DMS53 (cell line): ENCODE measurements around the gene ATP5PB.

Experiments used
- DNase-seq: peaks from one replicate; lab custom pipeline; 2025; lab: John Stamatoyannopoulos, UW

Gene ATP5PB, protein sequence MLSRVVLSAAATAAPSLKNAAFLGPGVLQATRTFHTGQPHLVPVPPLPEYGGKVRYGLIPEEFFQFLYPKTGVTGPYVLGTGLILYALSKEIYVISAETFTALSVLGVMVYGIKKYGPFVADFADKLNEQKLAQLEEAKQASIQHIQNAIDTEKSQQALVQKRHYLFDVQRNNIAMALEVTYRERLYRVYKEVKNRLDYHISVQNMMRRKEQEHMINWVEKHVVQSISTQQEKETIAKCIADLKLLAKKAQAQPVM

DNA sequence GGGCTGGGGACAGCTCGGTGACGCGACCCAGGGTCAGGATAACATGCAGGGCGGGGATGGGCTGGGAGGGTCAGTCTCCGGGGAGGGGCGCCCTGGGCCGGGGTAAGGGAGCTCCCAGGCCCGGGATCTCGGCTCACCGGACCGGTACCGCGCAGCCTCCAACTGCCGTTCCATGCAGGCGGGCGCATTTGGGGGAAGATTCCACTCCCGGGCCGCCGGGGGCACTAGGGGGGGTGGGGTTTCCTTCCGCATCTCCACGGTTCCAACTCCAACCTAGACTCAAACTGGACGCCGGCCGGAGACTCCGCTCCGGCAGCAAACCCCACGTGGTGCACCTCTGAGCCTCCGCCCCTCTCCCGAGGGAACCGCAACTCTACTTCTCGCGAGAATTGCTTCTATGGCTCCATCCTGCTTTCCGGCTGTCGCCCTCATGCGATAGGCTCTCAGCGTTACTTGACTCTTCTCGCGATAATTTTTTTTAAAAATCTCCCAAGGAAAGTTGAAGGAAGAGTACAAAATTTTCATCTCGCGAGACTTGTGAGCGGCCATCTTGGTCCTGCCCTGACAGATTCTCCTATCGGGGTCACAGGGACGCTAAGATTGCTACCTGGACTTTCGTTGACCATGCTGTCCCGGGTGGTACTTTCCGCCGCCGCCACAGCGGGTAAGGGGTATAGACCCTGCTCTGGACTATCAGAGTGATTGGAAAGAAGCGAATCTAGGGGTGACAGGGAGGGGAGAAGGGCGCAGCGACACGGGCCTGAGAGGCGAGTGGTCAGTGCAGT lies at the start of gene ATP5PB, which contains the start of gene WDR77:
Gene ATP5PB, plus strand, starts transcription at position 547 of the 785 bp plus-strand sequence. Its CDS starts 78 bp downstream, at position 625.
Gene WDR77, minus strand, starts transcription at position 339 of the 785 bp plus-strand sequence. Its CDS starts 87 bp downstream, at position 252.
- peak; percentile 100 for DNase-seq

DNA sequence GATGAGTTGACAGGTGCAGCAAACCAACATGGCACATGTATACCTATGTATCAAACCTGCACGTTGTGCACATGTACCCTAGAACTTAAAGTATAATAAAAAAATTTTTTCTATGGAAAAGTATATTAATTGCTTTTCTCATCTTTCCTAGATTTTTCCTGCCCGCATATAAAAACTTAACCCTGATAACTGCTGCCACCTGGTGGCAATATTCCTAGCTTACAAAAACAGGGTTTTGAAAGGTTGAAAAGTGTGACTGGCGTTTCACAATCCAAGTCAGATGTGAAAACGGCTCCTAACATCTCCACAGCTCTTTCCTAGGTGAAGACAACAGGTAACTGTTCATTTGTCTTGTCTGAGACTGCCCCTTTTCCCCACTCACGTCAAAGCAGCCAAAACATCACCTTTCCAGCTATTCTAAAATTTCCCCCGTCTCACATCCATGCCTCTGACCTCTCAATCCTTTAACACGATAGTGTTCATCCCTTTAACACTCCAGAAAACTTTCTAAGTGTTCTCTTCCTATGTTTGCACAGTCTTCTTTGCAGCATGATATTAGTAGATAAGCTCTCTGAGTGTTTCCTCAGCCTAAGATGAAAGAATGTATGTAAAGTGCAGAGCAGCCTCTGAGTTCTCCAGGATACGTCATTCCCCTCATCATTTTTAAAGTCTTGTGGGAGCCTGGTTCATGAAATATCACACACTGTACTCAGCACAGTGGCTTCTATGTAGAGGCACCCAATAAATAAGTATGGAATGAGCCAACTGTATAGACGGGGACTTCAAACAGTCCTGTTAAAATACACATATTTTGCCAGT lies 49.3 kb upstream of the ATP5PB start:
- peak; percentile 77 for DNase-seq

GRCh38 chr1:111402083-111402482 lies 47.2 kb upstream of the ATP5PB start:
- DNase-seq = no peak

DNA sequence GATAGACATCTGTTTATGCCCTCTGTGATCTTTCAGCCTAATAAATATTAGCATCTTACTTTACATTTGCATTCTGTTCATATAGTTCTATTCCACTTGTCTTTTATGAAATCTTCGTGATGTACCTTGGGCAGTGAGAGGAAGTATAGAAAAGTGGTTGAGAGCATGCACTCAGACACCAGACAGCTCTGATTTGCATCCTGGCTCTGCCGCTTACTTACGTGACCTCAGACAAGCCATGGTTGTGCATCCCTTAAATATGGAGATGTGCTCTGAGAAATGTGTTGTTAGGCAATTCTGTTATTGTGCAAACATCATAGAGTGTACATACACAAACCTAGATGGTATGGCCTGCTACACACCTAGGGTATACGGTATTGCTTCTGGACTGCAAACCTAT lies 44.7 kb upstream of the ATP5PB start:
- no peak for DNase-seq

GRCh38 chr1:111406321-111406768 lies 42.9 kb upstream of the ATP5PB start:
- DNase-seq = peak; percentile 86

DNA sequence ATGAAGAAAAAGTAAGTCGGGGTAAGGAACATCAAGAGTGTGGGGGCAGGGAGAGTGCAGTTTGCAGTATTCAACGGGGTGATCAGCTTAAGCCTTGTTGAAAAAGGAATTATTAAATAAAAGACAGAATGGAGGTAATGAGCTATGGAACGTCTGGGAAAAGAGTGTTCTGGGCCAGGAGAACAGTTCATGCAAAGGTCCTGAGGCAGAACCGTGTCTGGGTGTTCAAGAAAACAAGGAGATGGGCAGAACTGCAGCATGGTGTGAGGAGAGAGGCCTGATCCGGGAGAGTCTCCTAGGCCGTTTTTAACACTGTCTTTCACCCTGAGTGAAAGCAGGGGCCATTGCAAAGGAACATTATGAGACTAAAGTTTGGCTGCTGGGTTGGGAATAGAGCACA lies 42.0 kb upstream of the ATP5PB start:
- DNase-seq = no peak

DNA sequence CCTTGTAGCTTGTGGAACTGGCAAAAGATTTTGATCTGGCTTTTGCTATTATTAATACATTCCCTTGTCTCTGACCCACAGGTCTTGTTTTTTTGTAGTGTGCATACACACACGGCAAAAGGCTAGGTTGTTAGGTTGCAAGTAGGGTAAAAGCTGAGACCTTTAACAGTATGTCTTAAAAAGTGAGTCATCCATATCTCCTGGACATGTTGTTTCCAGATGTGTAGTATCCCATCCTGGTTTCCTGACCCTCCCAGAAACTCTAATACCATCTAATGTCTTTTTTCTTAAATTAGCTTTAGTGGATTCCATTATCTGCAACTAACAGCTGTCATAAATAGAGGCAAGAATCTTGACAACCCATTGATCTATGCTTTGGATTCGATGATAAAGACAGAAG lies 36.4 kb upstream of the ATP5PB start:
- DNase-seq = no peak

- DNase-seq = no peak
Measured at GRCh38 chr1:111414756-111415155, 34.5 kb upstream of the ATP5PB start.

DNA sequence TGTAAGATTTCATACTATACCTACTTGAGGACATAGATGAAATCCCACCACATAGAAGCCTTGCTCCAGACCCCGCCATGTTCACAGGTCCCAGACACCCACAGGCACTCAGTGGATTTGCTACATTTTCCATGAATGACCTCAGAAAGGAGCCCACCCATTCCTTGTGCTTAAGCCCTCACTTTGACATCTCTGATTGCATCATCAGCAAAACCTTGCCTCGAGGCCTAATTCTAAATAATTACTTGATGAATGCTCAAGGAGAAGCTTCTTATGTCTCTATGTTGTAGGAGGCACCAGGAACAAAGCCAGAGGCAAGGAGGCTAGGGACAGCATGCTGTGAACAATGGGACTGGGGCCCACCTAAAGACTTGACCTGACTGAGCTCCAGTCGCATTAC lies 33.8 kb upstream of the ATP5PB start:
- DNase-seq = no peak

- peak; percentile 51 for DNase-seq
Measured at GRCh38 chr1:111417755-111418154, 31.5 kb upstream of the ATP5PB start.

DNA sequence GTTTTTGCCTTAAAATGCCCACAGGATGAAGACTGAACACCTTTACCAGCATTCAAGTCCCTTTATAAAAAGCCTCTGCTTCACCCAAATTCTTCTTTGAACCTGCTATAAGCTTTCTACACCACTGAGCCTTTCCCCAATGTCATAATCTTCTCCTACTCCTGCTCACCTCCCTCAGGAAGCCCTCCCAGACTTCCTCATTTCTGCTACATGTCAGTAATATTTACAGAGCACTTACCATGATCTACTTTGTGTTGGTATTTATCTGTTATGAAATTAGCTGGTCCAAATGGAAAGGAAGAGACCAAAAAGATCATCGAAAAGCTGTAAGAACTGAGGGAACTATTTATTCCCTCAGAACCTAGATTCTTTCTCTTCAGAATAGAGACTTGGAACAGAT lies 30.2 kb upstream of the ATP5PB start:
- no peak for DNase-seq

DNA sequence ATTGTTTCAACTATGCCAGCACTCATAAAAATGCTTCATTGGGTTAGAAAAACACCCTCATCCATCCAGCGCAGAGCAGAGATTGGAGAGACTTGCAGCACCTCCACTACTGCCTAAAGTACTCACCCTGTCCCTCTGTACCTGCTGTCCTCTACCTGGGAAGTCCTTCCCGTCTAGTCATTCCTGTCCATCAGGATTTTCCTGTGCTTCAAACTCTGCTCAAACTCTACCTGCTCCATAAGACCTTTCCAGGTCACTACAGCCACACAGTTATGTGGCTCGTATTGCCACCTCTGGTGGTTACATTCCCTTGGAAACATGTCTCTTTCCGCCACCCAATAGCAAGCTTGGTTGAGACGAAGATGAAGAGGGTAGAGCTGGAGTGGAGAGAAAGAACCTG lies 28.9 kb upstream of the ATP5PB start:
- DNase-seq = no peak

DNA sequence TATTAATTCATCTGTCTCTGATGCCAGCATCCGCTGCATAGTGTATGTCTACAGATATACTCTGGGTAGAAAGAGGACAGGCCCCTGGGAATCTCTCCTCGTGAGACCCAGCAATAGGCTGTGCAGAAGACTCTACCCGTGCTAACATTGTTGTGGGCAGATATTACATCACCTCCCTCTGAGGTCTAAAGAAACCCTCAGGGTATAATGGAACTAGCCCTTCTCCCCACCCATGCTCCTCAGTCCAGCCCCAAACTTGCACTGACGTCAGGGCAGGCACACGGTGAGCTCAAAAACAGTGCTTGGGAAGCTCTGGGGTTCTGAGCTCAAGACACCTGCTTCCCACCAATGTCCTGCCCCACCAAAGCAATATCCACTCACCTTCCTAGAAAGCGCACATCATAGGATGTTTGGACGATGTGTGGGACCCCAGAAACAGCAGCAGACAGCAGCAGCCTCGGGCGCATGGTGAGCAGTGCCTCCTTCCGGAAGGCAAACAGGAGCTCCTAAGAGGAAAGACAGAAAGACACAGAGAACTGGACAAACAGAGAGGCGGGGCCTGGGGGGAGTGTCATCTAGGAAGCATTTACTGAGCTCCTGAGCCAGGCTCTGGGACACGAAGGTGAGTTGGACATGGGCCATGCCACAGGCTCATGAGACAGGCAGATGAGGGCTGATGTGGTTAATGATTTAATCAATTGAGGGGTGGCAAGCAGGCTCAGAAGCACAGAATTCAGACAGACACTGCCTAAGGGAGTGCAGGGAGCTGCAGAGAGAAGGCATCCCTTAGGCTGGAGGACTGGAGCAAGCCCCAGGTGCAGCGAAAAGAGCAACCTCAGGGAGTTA lies 26.5 kb upstream of the ATP5PB start:
- peak; percentile 96 for DNase-seq

- no peak for DNase-seq
Measured at GRCh38 chr1:111424281-111424680, 25.0 kb upstream of the ATP5PB start.

DNA sequence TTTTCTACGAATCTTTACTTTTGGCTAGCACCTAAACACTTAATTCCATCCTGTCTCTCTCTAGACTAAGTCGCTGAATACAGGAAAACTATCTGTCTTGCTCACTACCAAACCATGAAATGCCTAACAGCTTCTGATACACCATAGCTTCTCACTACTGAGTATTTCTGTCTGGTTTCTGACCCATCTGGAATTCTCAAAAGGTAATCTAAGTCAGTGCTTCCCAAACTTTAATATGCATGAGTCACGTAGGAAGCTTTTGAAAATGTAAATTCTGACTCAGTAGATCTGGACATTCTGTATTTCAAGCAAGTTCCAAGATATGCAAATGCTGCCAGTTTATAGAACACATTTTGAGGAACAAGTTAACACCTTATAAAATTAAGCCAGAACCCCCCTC lies 12.5 kb upstream of the ATP5PB start:
- no peak for DNase-seq

- no peak for DNase-seq
Measured at GRCh38 chr1:111439461-111440351, 9.6 kb upstream of the ATP5PB start.

GRCh38 chr1:111441573-111442192 lies 7.6 kb upstream of the ATP5PB start:
- DNase-seq = peak; percentile 60

DNA sequence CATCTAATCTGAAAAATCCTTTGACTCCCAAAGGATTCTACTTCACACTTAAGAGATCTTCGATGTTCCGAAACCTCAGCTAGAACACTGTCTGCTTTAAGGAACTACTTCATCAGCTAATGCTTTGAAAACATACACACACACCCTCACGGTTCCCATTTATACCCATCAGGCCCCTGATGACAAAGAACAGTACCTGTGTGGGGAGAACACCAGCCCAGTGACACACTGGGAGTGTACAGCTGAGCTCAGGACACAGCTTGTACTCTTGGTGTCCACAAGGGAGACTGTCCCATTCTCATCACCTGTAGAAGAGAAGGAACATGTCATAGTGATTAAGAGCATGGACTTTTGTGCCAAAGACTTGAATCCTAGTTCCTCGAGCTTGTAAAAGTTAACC lies 6.8 kb upstream of the ATP5PB start:
- no peak for DNase-seq

GRCh38 chr1:111444031-111444430 lies 5.2 kb upstream of the ATP5PB start:
- no peak for DNase-seq

GRCh38 chr1:111446546-111446945 lies 2.7 kb upstream of the ATP5PB start:
- no peak for DNase-seq
